Testis (tissue), 3 donors: ENCODE measurements around the gene METTL18. TPM values are rescaled to one million over a fixed set of nuclear protein-coding genes. Genes with fewer than 3 reads are reported as not detected.

Experiments
- DNase-seq: peaks from one replicate; pipeline ENCODE4 v3.0.0-alpha.2; 2019
- H3K27ac ChIP-seq, 2 donors: fragments of 200-600 bp; sonication (generic); one replicate each; pipeline ENCODE4 v1.5.1; 2019
- H3K27me3 ChIP-seq: fragments of 200-600 bp; sonication (generic); one replicate; pipeline ENCODE4 v1.5.1; 2019
- H3K36me3 ChIP-seq: fragments of 200-600 bp; sonication (generic); one replicate; pipeline ENCODE4 v1.5.1; 2017; ENCODE audit warnings: low read depth; ENCODE audit errors: missing control alignments
- H3K4me1 ChIP-seq: fragments of 200-600 bp; sonication (generic); one replicate; pipeline ENCODE4 v1.5.1; 2019
- H3K4me3 ChIP-seq, 2 donors: fragments of 200-600 bp; sonication (generic); one replicate each; pipeline ENCODE4 v1.5.1; 2017 to 2019
- H3K9me3 ChIP-seq: fragments of 200-600 bp; sonication (generic); one replicate; pipeline ENCODE4 v1.5.1; 2017
- CTCF ChIP-seq, 3 experiments: fragments of 450-650 bp in 2 of 3; fragments of 200-600 bp in 1 of 3; sonication (generic) in 1 of 3; IDR thresholded peaks; one replicate each; pipeline ENCODE4 v1.5.1; 2016 to 2019; ENCODE audit warnings: antibody characterized with exemption in 3 of 3, mild to moderate bottlenecking in 2 of 3, moderate library complexity in 1 of 3
- POLR2A ChIP-seq: fragments of 450-650 bp; IDR thresholded peaks from one replicate; pipeline ENCODE4 v1.6.1; 2017; ENCODE audit warnings: antibody characterized with exemption, mild to moderate bottlenecking, moderate library complexity
- WGBS, 2 donors: methylation state at CpG; one replicate each; pipeline ENCODE4 v1.1.5; 2018; 5-methylcytosine and 5-hydroxymethylcytosine counted together
- intact Hi-C: fragments of 100-400 bp; cut with DNase I; formaldehyde crosslinking; loops from one replicate; pipeline ENCODE4 v1.15.1; 2023; ENCODE audit warnings: low total_unique reads
- polyA plus RNA-seq: library from polyadenylated mRNA; stranded (reverse); fragments of 350-450 nt; fragmentation: Illumina TruSeq; extraction: RNeasy Lipid Tissue Mini Kit (QIAGEN cat#74804); gene quantifications from one replicate; pipeline ENCODE4 v1.2.3, GENCODE V29; 2014; ENCODE audit warnings: low read depth, low replicate concordance; ENCODE audit not compliant: insufficient read depth
- total RNA-seq, 2 donors: library from RNA; depleted of rRNA; stranded (reverse); fragments of >200 nt; gene quantifications; one replicate each; pipeline ENCODE4 v1.2.3, GENCODE V29; 2016

Gene METTL18
- total and polyA plus RNA-seq, 3 donors from 2014 or later: 6.4 to 8.6 (median 6.6) TPM

DNA sequence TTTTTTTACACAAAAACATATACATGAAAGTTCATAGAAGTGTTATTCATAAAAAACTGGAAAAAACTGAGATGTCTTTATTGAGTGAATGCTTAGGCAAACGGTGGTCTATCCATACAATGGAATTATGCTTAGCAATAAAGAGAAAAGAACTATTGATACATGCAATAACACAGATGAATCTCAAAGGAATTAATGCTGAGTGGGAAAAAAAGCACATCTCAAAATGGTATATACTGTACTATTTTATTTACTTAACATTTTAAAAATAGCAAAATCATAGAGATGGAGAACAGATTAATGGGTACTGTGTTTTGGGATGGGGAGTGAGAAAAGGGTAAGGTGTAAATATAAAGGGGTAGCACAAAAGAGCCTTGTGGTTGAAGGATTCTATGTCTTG, 29.8 kb downstream of the METTL18 start:
- WGBS, 2 donors: 83 to 87% methylated on average over 1 of the region's 1 CpG
- DNase-seq: no peak
- intact Hi-C loops: no loop called here

GRCh38 chr1:169762699-169763098, 32.0 kb downstream of the METTL18 start:
- WGBS, 2 donors: 89 to 95% methylated on average over 1 of the region's 1 CpG
- DNase-seq: no peak
- no peak overlapping the region for H3K27ac ChIP-seq
- H3K27me3 ChIP-seq: no peaks in the 10 kb centered on the region
- TF ChIP-seq CTCF (IDR thresholded peaks at IDR 0.05) (no peak), POLR2A (no peak)
- H3K36me3 ChIP-seq: no peaks in the 10 kb centered on the region
- no peak overlapping the region for H3K4me3 ChIP-seq
- H3K9me3 ChIP-seq: no peaks in the 10 kb centered on the region
- H3K4me1 ChIP-seq: no peaks in the 10 kb centered on the region
- intact Hi-C loops: no loop called here

More for the DNA sequence above, 29.8 kb downstream of the METTL18 start:
- TF ChIP-seq CTCF (IDR thresholded peaks at IDR 0.05) (no peak), POLR2A (no peak)
- Histone ChIP-seq H3K36me3 (no peaks in the 10 kb centered on the region), H3K27ac (no peak overlapping the region), H3K27me3 (no peaks in the 10 kb centered on the region), H3K4me3 (no peak overlapping the region), H3K4me1 (no peaks in the 10 kb centered on the region), H3K9me3 (no peaks in the 10 kb centered on the region)

DNA sequence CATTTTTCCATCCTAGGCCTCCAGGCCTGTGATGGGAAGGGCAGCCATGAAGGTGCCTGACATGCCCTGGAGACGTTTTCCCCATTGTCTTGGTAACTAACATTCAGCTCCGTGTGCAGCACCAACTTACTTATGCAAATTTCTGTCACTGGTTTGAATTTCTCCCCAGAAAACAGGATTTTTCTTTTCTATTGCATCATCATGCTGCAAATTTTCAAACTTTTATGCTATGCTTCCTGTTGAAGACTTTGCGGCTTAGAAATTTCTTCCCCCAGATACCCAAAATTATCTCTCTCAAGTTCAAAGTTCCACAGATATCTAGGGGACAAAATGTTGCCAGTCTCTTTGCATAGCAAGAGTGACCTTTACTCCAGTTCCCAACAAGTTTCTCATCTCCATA, 35.7 kb downstream of the METTL18 start:
- H3K4me3 ChIP-seq: no peak overlapping the region
- TF ChIP-seq CTCF (IDR thresholded peaks at IDR 0.05): no peak
- no peak for TF ChIP-seq POLR2A
- intact Hi-C loops: no loop called here
- no peaks in the 10 kb centered on the region for H3K27me3 ChIP-seq
- H3K27ac ChIP-seq: no peak overlapping the region
- H3K36me3 ChIP-seq: no peaks in the 10 kb centered on the region
- DNase-seq: no peak
- no peaks in the 10 kb centered on the region for H3K9me3 ChIP-seq
- WGBS, 2 donors: 96% methylated on average over 3 of the region's 3 CpGs
- H3K4me1 ChIP-seq: no peaks in the 10 kb centered on the region

DNA sequence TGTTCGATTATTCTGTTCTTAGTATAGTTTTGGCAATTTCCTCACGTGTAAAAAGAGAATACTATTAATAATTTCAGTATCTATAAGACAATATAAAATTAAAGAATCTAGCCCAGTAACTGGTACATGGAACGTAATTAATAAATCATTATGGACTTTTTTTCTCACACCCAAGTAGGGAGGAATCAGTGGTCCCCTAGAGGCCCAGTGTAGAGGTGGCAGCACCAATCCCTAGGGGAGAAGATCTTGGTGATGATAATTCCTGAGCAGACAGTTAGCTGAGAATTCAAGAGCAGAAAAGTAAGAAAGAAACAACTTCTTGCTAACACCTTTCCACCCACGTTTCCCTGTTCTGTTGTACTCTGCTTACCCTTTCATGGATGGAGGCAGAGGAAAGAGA, 41.2 kb downstream of the METTL18 start:
- no peaks in the 10 kb centered on the region for H3K9me3 ChIP-seq
- intact Hi-C loops: no loop called here
- no peaks in the 10 kb centered on the region for H3K27me3 ChIP-seq
- no peaks in the 10 kb centered on the region for H3K4me1 ChIP-seq
- no peak for TF ChIP-seq CTCF (IDR thresholded peaks at IDR 0.05)
- no peak for TF ChIP-seq POLR2A
- no peaks in the 10 kb centered on the region for H3K36me3 ChIP-seq
- H3K27ac ChIP-seq: no peak overlapping the region
- 76 to 85% methylated on average over 4 of the region's 4 CpGs for WGBS, 2 donors
- H3K4me3 ChIP-seq: no peak overlapping the region
- no peak for DNase-seq

DNA sequence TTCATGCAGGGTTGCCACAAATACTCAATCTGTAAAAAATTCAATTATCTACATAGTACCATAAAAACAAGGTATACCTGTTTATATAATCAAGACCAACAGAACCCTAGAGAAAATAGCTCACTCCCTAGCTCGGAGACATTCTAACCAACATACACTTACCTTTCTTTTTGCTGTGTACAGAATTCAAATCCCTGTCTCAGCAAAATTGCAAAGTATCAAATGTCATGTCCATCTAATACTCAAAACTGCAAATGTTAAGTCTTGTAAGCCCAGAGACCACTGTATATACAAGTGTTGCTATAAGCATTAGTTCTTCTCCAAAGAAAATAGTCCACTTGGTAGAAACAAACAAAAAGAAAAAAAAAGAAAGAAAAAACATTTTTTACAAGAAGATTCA, 44.7 kb downstream of the METTL18 start:
- 96% methylated on average over 1 of the region's 1 CpG for WGBS, 2 donors
- H3K4me3 ChIP-seq: no peak overlapping the region
- no peak overlapping the region for H3K27ac ChIP-seq
- H3K27me3 ChIP-seq: no peaks in the 10 kb centered on the region
- no peaks in the 10 kb centered on the region for H3K9me3 ChIP-seq
- TF ChIP-seq POLR2A: no peak
- TF ChIP-seq CTCF (IDR thresholded peaks at IDR 0.05): no peak
- DNase-seq: no peak
- intact Hi-C loops: no loop called here
- H3K36me3 ChIP-seq: no peaks in the 10 kb centered on the region
- peaks cover 3% of the 10 kb centered on the region for H3K4me1 ChIP-seq
